Activated gamma-delta T cell treated with anti-CD3 and anti-CD28 coated beads, Interleukin-2, amount 50 U/mL, for 16 hours (primary cell): ENCODE measurements around the gene METRNL.

Source experiments
- DNase-seq: peaks from one replicate; pipeline ENCODE4 v3.0.0-alpha.2; 2020; ENCODE audit warnings: low read depth

Gene METRNL

DNA sequence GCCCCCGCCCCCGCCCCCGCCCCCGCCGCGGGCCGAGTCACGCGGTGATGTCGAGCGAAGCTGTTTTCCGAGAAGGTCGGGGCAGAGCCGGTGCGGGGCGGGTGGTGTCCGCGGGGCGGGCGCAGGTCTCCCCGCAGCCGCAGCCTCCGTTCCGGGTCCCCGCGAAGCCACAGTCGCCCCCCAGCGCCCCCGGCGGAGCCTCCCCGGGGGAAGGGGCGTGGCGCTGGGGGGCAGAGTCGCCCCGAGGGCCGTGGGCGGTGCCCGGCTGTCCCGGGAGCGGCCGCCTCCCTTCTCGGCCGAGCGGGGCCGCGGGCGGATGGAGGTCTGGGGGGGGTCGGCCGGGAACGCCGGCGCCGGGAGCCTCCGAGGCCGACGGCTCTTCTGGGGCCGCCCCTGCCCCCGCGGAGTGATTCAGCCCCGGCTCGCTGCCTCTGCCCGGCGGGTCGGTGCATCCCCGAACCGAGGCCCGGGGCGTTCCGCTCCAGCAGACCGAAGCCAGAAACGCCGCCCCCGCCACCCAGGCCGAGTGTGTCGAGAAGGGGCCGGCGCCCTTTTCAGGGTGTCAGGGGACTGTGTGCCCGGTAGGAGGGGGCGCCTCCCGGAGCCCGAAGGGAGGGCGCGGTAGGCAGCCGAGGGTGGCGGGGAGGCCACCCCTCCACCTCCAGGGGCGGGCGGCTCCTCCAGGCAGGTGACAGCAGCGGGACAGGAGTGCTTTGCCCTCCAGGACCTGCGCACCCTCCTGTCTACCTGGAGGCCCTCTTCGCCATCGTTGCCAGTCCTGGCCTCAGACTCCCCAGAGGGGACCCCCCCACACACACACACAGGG is 1.7 kb downstream of the METRNL start:
- peak; percentile 17 for DNase-seq

DNA sequence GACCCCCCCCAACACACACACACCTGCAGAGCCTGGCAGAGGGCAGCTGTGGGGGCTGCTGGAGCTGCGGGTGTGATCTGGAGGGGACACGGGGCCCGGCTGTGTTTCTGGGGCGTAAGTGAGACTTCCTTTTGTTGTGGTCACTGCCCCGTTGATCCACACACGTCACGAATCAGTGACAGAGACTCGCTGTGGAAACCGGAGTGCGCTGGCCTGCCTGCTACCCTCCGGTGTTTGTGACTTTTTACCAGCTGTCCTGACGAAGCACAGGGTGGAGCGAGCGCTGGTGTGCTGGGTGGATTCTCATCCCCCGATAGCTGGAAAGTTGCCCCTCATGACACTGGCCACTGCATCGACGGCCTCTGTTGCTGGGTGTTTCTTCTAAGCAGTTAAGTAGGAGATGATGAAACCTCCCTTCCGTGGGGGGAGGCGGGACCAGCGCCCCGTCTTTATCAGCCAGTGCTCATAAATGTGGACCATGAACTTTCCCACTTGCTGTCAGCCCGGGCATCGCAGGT is 2.3 kb downstream of the METRNL start:
- DNase-seq: peak; percentile 22

DNA sequence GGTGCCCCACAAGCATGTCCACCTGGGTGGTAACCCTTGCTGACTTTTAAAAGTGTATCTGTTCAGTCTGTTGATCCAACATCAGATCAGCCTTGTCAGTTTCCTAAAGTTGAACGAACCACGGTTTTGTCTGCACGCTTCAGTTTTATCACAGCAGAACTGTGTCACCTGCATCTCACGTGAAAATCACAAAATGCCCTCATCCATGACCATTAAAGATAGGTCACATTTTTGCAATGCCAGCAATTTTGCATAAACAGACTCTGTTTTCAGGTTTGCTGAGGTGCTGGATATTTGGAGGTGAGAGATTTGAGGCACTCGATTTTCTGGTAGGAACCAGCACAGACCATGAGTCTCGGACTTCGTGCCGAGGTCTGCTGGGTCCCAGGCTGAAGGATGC is 3.0 kb downstream of the METRNL start:
- DNase-seq: no peak

DNA sequence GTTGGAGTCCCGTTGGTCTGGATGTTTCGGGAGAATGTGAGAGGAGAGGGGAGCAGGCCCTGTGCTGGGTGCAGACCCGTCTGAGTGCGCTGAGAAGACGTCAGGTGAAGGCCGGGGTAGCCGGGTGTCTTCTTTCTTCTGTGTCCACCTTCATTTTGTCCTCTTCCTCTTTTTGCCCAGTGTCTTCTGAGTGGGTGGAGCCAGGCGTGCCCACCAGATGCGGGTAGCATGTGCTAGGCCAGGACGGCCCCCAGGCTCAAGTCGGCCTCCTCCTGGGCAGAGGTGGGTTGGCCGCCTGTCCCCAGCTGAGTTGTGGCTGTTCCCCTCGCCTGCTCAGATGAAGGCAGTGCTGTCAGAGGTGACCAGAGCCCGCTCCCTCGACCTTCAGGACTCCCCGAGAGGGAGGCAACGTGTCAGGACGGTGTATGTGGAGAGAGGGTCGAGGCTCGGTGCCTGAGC is 3.5 kb downstream of the METRNL start:
- DNase-seq: no peak

DNA sequence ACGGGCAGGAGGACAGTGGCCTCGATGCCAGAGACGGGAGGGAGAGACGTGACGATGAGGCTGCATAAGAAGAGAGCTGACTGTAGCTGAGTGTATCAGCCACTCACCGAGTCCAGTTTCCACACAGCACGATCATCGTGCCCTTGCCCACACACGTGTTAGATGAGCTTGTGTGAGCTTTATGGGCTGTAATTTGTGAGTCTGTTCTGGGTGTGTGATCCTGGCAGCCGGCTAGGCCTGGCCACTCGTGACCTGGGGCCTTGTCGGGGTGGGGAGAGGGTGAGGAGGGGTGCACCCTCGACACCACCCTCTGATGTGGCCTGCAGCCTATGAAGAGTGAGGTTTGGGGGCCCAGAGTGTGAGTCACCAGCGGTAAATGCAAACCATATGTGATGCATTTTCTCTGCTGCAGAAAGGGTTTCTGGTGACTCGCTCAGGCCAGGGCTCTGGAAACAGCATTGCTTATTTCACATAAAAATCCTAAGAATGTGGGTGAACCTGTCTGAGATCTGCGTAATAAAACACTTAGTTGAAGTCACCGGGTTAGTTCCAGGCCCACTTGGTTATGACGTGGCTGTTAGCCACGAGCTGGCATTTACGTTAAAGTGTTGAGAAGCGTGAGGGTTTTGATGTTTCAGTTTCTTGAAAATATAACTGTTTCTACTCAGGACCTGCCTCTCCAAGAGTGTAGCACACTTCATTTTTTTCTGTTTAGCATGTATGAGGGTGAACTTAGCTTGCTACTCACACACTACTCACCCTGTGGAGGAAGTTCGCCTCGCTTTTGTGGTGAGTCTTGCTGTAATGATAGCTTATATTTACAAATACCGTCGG is 4.2 kb downstream of the METRNL start:
- DNase-seq: peak; percentile 71

DNA sequence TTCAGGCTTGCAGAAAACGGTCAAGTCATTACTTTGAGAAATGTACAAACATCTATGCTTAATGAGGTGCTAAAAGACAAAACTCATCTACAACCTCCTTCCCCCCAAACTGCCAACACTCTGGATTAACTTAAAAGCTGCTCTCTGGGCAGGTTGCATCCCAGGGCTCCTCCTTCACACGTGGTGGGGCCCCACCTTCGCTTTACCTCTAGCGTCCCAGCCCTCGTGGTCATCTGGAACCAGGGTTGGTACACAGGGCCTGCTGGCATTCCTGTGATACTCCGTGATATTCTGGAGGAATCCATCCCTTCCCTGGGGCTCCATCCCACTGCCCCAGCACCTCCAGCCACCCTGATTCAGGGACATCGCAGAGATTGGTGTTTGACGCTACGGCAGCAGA is 4.8 kb downstream of the METRNL start:
- DNase-seq: no peak

DNA sequence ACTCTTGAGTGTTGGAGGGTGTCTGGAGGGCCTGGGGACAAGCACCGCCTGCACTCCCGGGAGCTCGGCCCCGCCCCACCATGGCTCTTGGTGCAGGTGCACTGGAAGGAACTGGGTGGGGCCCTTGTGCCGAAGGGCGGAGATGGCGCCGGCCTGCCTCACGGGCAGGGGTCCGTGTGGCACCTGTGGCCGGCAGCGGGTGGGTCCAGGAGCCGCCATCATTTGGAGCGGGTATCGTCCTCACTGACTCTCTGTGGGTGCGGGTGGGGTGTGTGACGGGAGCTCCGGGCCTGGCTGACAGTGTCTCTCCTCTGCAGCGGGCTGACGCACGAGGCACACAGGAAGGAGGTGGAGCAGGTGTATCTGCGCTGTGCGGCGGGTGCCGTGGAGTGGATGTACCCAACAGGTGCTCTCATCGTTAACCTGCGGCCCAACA is 5.2 kb downstream of the METRNL start:
- DNase-seq: no peak

DNA sequence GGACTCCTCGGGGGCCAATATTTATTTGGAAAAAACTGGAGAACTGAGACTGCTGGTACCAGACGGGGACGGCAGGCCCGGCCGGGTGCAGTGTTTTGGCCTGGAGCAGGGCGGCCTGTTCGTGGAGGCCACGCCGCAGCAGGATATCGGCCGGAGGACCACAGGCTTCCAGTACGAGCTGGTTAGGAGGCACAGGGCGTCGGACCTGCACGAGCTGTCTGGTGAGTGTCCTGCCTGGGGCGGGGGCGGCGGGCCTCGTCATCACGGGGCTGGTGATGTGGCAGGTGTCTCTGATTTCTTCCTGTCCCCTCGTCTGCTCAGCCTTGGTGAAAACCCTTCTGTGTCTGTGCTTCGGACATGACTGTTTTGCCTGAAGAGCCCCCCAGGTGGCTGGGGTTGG is 5.7 kb downstream of the METRNL start:
- no peak for DNase-seq

DNA sequence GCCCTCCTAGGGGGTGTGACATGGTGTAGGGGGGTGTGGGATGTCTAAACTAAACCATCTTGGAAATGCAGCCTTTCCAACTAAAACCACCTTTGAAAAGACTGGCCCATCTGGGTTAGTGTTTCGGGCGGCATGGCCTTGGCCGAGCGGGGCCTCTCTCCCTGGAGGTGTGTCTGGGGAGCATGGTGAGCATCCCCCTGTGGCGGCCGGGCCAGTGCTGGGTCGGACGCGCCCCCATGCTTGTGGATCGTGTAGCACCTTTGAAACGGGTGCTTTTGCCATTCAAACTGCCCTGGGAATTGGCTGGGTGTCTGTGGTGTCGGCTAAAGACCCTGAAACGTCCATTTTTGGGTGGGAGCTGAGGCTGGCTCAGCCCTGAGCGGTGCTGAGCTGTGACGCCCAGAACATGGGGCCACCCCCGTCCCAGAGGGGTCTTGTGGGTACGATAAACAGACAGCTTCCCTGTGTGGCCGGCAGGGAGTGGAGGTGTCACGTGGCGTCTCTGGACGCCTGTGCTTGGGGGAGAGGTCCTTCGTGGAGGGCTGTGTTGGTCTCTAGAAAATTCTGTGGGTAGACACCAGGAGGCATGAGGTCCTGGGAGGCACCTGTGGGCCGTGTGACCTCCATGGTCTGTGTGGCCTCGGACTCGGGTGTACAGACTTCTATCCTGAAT is 6.3 kb downstream of the METRNL start:
- DNase-seq: no peak

DNA sequence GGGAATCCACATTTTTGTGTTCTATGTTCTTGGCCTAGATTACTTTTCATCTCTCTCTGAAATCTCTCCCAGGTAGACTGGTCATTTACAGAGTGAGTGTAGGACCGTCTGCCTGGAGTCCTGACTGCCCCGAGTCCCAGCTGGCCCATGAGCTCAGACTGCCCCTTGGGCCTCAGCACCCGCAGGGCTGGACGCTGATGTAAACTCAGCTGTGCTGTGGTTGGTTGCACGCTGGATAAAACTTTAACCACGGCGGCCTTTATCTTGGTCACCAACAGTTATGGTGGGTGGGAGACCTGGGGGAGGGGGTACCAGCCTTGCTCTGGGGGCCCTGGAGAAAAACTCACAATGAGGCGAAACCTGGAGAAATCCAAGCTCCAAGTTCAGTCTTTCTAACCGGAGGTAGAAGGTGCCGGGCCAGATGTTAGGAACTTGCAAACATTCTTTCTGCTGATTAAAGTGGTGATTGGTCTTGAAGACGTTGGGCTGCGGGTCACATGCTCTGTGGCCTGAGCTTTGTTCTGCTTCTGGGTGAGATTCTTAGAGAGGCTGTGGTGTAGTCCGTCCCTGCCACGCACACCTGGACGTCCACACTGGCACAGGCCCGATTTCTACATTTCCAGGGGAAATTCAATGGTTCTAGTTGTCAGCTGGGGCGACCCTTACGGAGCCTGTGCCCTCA is 6.9 kb downstream of the METRNL start:
- DNase-seq: no peak

DNA sequence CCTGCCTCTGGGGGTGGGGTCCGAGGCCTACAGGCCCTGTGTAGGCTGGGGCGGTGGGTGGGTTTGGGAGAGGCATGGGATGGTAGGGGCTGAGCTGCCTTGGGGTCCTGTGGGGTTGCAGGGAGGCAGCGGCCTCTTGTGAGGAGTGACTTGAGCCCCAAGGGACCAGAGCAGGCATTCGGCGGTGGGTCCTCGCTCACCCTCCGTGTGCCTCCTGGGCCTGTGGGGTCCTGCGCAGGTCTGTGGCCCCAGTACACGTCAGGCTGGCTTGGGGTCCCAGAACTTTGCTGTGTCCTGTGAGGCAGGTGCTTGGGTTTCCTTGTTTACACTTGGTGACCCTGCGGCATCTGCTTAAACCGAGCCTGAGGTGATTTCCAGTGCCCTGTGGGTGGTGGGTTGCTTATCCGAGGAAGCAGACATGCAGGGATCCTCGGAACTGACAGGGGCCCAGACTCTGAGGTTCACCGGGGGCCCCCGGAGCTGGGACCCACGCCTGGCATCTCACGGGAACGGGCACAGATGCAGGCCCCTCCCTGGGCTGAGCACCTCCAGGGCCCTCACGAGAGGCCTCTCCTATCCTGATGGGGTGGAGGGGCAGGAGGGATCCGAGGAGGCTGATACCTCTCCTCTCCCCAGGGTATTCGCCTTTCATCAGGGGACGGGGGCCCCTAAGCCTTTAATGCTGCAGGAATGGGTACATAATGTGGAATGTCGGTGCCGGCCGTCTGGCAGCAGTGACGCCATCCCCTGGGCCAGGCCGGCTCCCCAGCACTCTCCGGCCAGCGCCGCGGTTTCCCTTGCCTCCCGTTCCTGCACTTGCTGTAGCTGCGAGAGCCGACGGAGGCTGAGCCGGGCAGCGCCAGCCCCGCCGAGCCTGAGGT is 7.7 kb downstream of the METRNL start:
- DNase-seq: no peak

DNA sequence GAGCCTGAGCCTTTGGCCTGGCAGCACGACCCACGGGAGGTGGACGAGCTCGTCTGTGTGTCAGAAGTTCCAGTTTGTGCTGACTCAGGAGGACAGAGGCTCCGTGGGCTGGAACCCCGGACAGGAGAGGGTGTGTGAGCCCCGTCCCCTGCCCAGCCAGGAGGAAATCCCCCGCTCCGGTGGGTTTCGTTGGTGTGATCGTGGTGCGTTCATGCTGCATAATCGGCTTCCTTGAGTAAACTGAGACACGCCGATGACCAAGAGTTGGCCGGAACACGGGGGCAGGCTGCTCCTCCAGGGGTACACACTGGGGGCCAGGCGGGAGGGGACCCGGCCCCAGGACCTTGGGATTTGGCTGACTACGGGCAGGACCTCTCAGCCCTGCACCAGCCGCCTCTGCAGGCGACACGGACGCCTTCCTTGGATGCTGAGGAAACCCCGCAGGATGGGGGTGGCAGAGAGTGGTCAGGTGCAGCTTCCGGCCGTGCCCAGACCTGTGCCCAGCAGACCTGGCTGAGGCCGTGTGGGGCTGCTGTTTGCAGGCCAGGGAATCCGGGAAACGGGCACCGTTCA is 8.5 kb downstream of the METRNL start:
- no peak for DNase-seq

DNA sequence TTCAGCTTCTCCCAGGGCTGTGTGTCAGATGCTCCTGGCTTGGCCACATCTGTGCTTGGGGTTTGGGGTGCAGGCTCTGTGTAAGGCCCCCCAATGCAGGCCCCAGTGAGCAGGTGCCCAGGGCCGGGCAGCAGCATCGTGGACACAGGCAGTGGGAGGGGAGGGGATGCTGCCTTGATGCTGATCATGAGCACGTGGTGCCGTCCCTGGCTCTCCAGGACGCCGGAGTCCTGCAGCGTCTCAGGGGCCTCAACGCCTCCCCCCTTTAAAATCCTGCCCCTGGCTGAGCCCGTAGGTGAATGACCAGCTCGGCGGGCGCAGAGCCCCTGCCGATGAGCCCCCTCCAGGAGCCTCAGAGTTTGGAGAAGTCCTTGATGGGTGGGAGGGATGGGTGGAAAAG is 9.0 kb downstream of the METRNL start:
- no peak for DNase-seq

DNA sequence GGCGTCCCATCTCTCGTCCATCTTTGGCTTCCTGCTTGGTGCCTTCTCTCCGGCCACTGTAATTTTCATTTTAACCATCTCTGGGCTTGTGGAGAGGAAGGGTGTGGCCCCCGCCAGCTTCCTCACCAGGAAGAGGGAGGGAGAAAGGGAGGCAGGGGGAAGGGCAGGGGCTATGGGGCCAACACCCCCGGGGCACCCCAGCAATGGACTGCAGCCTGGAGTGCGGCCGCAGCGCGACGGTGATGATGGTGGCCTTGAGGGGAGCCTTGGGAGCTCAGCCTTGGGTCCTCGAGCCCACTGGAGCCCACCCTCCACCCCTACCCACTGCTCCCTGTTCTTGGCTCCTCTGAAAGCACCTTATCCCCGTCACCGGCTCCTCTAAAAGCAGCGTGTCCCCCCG is 9.5 kb downstream of the METRNL start:
- no peak for DNase-seq

DNA sequence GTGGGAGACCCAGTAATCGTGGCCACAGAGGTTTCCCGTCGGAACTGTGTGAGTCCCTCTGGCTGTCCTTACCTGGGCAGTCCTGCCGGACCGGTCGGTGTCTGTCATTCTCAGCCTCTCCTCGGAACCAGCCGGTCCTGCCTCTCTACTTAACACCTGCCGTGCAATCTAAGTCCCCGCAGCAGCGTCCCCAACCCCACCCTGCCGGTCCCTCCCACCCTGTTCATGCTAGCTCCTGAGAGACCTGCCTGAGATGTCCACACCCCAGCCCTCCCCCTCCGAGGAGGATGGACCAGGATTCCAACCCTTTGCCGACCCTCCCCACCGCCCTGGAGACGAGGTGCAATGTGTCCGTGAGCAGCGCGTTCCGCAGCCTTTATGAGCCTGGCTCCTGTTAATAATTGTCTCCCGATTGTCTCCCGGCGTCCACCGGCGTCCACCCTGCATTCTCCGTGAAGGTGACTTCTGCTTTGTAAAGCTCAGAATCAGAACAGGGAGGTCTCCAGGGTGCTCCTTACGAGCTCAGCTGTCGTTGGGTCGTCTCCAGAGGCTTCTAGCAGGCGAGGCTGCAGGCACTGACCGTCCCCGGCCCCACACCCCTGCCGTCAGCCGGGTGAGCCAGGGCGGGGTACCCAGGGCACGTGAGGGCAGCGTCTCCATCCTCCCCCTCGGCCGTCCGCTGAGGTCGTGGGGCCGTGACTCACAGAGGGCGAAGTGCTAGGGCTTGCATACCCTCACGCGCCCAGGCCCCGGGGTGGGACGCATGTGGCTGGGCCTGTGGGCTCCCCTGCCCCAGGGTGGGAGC is 10.1 kb downstream of the METRNL start:
- no peak for DNase-seq

DNA sequence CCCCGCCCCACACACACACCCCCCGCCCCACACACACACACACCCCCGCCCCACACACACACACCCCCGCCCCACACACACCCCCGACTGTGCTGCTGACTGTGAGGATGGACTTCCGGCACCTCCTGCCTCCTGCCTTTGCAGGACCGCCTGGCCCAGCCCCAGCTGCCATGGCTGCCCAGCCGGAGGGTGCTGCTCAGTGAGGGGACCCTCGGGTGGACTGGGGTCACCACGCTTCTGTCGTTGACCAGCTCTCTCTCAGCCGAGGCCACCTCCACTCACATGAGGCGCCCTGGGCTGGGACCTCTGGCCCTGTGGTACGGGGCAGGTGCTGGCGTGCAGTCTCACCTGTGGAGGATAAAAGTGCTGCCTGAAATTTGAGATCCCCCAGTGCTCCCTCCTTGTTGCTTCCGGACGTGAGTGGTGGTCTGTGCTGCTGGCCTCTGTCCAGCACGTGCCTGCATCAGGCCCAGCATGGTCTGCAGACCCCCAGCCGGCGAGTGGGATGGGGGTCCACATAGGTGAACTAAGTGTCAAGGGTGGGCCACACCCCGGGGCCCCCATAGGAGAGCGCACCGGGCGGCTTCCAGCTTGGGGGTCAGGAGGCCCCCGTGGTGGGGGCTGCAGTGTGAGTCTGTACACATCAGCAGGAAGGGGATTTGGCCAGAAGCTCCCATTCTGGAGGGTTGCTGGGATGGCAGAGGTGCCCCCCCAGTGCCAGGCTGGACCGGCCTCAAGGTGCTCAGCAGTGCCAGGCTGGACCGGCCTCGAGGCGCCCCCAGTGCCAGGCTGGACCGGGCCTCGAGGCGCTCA is 11.2 kb downstream of the METRNL start:
- no peak for DNase-seq

DNA sequence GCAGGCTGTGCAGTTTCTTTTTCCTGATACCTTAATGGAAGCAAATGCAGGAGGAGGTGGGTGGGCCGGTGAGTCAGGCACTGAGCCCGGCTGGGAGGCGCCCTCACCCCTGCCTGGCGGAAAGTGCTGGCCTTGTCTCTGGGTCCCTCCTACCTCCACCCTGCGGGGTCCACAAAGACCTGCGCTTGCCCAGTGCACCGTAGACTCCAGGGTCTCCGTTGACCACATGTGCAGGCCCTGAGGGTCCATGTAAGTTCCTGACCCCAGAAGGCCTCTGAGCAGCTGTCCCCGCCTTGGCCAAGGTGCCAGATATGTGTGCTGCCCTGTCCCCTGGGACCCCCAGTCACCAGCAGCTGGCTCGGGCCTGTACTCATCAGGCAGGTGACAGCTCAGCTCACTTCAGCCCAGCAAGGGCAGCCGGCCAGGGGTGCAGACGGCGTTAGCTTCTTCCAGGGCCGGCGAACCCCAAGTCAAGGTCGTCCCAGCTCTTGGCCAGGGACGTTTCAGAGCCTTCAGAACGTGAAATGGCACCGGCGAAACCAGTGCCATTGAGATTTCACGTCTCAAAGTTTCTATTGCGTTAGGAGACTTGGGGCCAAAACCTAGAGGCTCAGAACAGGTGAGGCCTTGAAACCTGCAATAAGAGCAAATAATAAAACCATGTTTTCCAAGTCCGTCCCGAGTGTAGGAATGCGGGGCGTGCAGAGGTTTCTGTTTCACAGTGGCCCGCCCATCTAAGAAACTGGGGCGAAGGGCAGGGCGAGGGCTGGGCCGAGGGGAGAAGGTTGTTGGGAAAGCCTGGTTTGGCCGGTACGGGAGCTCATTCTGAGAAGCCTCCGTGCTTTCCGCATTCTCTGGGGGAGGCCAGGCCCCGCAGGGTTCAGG is 12.1 kb downstream of the METRNL start:
- DNase-seq: no peak

DNA sequence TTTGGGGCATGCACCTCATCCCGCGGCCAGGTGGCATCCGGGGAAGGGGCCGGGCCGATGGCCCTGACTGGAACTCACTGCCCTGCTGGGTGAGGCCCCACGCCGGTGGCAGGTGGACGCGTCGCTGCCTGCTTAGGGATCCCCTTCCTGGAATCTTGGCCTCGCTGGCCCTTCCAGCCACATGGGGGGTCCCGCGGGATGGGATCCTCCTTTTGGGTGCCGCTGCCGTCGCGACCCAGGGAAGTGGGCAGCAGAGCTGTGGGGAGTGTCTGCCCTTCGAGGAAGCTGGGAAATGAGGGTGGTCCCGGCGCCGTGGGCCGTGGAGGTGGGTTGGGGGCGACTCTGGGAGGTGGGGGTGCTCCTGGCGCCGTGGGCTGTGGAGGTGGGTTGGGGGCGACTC is 12.8 kb downstream of the METRNL start:
- no peak for DNase-seq
